A673 (cell line): ENCODE data around the gene PALLD. TPM values are rescaled to one million over a fixed set of nuclear protein-coding genes. Genes with fewer than 3 reads are reported as not detected.

Experiments used
- BruUV-seq: library from RNA; stranded (reverse); fragments of 400-500 nt; replicated peaks from 2 replicates; lab custom pipeline; 2021; lab: Mats Ljungman, UMichigan
- CTCF ChIA-PET: fragments of 300-600 bp; sonication (Branson Sonifier 250); formaldehyde crosslinking; loops from one replicate; lab custom pipeline; 2022; ENCODE audit warnings: antibody characterized with exemption; lab: Charles Lee
- POLR2A ChIA-PET: fragments of 300-600 bp; sonication (Branson Sonifier 250); formaldehyde crosslinking; loops from one replicate; lab custom pipeline; 2022; ENCODE audit warnings: antibody characterized with exemption; ENCODE audit not compliant: low non-redundant PET; lab: Charles Lee
- DNase-seq: peaks from one replicate; pipeline ENCODE4 v3.0.0-alpha.2; 2015; ENCODE audit warnings: low spot score
- H3K27ac ChIP-seq: fragments of 200-600 bp; sonication (generic); 2 replicates; pipeline ENCODE4 v1.5.1; 2016; ENCODE audit warnings: mixed run types, low read depth, mild to moderate bottlenecking, mixed read lengths, antibody characterized with exemption, low read length; ENCODE audit not compliant: poor library complexity, severe bottlenecking
- H3K27me3 ChIP-seq: fragments of 200-600 bp; sonication (generic); replicated peaks from 2 replicates; pipeline ENCODE4 v1.6.1; 2017; ENCODE audit warnings: mixed run types, low read depth, mild to moderate bottlenecking, mixed read lengths, antibody characterized with exemption, low read length; ENCODE audit not compliant: insufficient read depth, poor library complexity
- H3K36me3 ChIP-seq: fragments of 200-600 bp; sonication (generic); 2 replicates; pipeline ENCODE4 v1.6.1; 2016; ENCODE audit warnings: mixed run types, mild to moderate bottlenecking, mixed read lengths, antibody characterized with exemption, low read length; ENCODE audit not compliant: insufficient read depth, poor library complexity, severe bottlenecking
- H3K4me1 ChIP-seq: fragments of 200-600 bp; sonication (generic); 2 replicates; pipeline ENCODE4 v1.6.1; 2017; ENCODE audit warnings: mixed run types, mild to moderate bottlenecking, mixed read lengths, antibody characterized with exemption, low read length; ENCODE audit not compliant: insufficient read depth, poor library complexity, severe bottlenecking
- H3K4me3 ChIP-seq: fragments of 200-600 bp; sonication (generic); 2 replicates; pipeline ENCODE4 v1.5.1; 2016; ENCODE audit warnings: low read depth, mixed run types, mild to moderate bottlenecking, mixed read lengths, low read length; ENCODE audit not compliant: poor library complexity, severe bottlenecking
- H3K9me3 ChIP-seq: fragments of 200-600 bp; sonication (generic); 2 replicates; pipeline ENCODE4 v1.6.1; 2016; ENCODE audit warnings: mixed run types, low read depth, mild to moderate bottlenecking, mixed read lengths, antibody characterized with exemption, low read length; ENCODE audit not compliant: poor library complexity, severe bottlenecking
- EZH2 ChIP-seq: fragments of 200-600 bp; sonication (generic); IDR thresholded peaks from 2 replicates; pipeline ENCODE4 v1.6.1; 2017; ENCODE audit warnings: borderline replicate concordance, low read depth, mild to moderate bottlenecking, mixed read lengths, antibody characterized with exemption, low read length; ENCODE audit not compliant: poor library complexity, severe bottlenecking
- intact Hi-C: fragments of 100-400 bp; cut with micrococcal nuclease; formaldehyde crosslinking; loops from one replicate; pipeline ENCODE4 v1.10.0; 2022; ENCODE audit not compliant: unreplicated experiment
- total RNA-seq: library from RNA; stranded (reverse); gene quantifications from 2 replicates; pipeline ENCODE4 v1.2.3, GENCODE V29; 2021
- TF ChIP-seq, protein P1 (sequence below): fragments of 300-800, 200-600 bp; sonication (generic); conservative IDR thresholded peaks from 2 replicates; pipeline ENCODE4 v1.5.1; 2017; ENCODE audit warnings: low read depth, mild to moderate bottlenecking, antibody characterized with exemption, low read length, moderate library complexity, mixed read lengths

Gene PALLD
- total RNA-seq, 1 experiment from 2014 or later = 44.1 TPM

- Histone ChIP-seq H3K27me3 (no peaks in the 10 kb centered on the region), H3K4me1 (peaks cover 37% of the 10 kb centered on the region), H3K9me3 (no peaks in the 10 kb centered on the region), H3K4me3 (no peak overlapping the region), H3K36me3 (no peaks in the 10 kb centered on the region), H3K27ac (no peak overlapping the region)
- BruUV-seq = no TSS peak
- CTCF ChIA-PET = no interaction called here
- intact Hi-C loops = no loop called here
- POLR2A ChIA-PET = no interaction called here
- TF ChIP-seq EZH2 = no peak
- TF ChIP-seq, protein P1, sequence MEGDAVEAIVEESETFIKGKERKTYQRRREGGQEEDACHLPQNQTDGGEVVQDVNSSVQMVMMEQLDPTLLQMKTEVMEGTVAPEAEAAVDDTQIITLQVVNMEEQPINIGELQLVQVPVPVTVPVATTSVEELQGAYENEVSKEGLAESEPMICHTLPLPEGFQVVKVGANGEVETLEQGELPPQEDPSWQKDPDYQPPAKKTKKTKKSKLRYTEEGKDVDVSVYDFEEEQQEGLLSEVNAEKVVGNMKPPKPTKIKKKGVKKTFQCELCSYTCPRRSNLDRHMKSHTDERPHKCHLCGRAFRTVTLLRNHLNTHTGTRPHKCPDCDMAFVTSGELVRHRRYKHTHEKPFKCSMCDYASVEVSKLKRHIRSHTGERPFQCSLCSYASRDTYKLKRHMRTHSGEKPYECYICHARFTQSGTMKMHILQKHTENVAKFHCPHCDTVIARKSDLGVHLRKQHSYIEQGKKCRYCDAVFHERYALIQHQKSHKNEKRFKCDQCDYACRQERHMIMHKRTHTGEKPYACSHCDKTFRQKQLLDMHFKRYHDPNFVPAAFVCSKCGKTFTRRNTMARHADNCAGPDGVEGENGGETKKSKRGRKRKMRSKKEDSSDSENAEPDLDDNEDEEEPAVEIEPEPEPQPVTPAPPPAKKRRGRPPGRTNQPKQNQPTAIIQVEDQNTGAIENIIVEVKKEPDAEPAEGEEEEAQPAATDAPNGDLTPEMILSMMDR = no peak
- no peak for DNase-seq
Measured at GRCh38 chr4:168659741-168660465, 163.1 kb downstream of the PALLD start.

DNA sequence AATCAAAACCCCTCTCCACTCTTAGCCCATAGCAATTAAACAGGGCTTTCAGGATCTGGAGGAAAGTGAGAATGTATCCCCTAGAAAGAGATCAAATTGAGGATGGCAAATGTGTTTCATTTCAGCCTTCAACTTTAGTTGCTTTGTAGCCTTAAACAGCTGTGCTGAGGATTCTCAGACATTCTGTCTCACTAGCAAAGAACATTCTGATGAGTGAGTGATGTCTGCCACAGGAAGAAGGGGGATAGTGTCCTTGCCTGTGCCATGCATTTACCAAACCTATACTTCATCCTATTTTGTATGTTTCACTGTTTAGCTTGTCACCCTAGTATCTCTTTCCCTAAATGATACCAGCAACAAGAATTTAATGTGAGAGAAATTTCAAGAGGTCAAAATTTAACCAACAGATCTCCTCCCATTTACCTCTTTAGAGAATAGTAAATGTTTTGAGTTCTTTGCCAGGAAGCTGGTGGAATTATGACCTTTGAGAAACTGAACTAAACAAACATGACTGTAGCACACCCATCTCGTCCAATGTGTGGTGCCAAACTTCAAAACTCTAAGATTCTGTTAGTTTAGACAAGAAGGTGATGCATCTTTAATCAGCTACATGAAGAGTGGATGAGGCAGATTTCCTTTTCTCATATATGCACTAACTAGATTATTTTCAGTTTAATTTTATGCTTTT, 165.6 kb downstream of the PALLD start:
- peaks cover 37% of the 10 kb centered on the region for H3K4me1 ChIP-seq
- BruUV-seq = no TSS peak

GRCh38 chr4:168664242-168664891, 167.5 kb downstream of the PALLD start:
- H3K27me3 ChIP-seq = no peaks in the 10 kb centered on the region
- no peaks in the 10 kb centered on the region for H3K36me3 ChIP-seq
- intact Hi-C loops = no loop called here
- POLR2A ChIA-PET = no interaction called here
- CTCF ChIA-PET = no interaction called here
- TF ChIP-seq, protein P1 = no peak
- TF ChIP-seq EZH2 = no peak
- no peak overlapping the region for H3K4me3 ChIP-seq
- H3K27ac ChIP-seq = no peak overlapping the region
- BruUV-seq = no TSS peak
- H3K4me1 ChIP-seq = peaks cover 33% of the 10 kb centered on the region
- DNase-seq = no peak
- H3K9me3 ChIP-seq = no peaks in the 10 kb centered on the region

More for the DNA sequence above, 165.6 kb downstream of the PALLD start:
- Histone ChIP-seq H3K27ac (no peak overlapping the region), H3K27me3 (no peaks in the 10 kb centered on the region), H3K4me3 (no peak overlapping the region), H3K36me3 (no peaks in the 10 kb centered on the region), H3K9me3 (no peaks in the 10 kb centered on the region)
- no peak for DNase-seq
- CTCF ChIA-PET = no interaction called here
- TF ChIP-seq EZH2 = no peak
- TF ChIP-seq, protein P1 = no peak
- POLR2A ChIA-PET = no interaction called here
- intact Hi-C loops = no loop called here
